Hepatocyte (in vitro differentiated cells): ENCODE measurements around the gene SPRR5.

Experiments used
- CTCF ChIP-seq: fragments of 200-600 bp; sonication (generic); IDR thresholded peaks from 2 replicates; pipeline ENCODE4 v1.5.1; 2016; ENCODE audit warnings: antibody characterized with exemption, mild to moderate bottlenecking; ENCODE audit not compliant: poor library complexity
- EZH2 ChIP-seq: fragments of 200-600 bp; sonication (generic); IDR thresholded peaks from 2 replicates; pipeline ENCODE4 v1.6.1; 2016; ENCODE audit warnings: antibody characterized with exemption, mild to moderate bottlenecking, borderline replicate concordance
- EZH2phosphoT487 ChIP-seq: fragments of 200-600 bp; sonication (generic); IDR thresholded peaks from one replicate; pipeline ENCODE4 v1.6.1; 2018; ENCODE audit warnings: antibody characterized with exemption, mild to moderate bottlenecking, low read depth, moderate library complexity; ENCODE audit not compliant: unreplicated experiment, severe bottlenecking

DNA sequence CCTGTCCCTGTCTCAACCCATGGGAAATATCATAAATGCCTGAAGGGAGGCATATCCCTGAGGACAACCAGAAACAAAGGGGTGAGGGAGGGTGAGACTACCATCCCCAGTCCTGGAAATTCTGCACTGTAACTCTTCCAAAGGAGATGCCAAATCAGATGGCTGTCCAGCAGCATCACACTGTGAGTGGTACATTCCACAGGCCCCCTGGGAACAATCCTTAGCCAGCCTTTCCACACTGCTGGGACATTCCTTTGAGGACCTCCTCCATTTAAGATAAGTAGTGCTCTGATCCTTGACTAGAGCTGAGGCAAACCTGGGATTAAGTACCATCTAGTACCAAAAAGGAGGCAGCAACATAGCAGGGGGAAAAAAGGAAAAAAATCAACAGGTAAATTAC lies 27.9 kb upstream of the SPRR5 start:
- TF ChIP-seq CTCF, result no peak
- TF ChIP-seq EZH2phosphoT487, result no peak
- no peak for TF ChIP-seq EZH2
